ENCODE data around the gene BMPER.

- TF ChIP-seq CTCF (IDR thresholded peaks at IDR 0.05; ENCODE audit: poor library complexity, severe bottlenecking) (no peak), POLR2AphosphoS5 (IDR thresholded peaks at IDR 0.05) (no peak), EZH2 (IDR thresholded peaks at IDR 0.05; ENCODE audit: borderline replicate concordance, insufficient read depth, low read length, poor library complexity, severe bottlenecking) (no peak), RAD21 (conservative IDR thresholded peaks at IDR 0.05) (no peak)
Observed at GRCh38 chr7:34163956-34164355, 258.6 kb downstream of the BMPER start.

Data from neural cell (in vitro differentiated cells).